Measurements from ENCODE around the gene RRAGD.
"Not testable (repeated sequence)": the region's sequence is repeated elsewhere in the genome, so short reads cannot be mapped to it uniquely, and the experiment has no call there.

RRAGD gene

GRCh38 chr6:89411145-89412070 is 665 bp downstream of the RRAGD start:
- DNase-seq (ENCODE audit: low spot score), result no peak

DNA sequence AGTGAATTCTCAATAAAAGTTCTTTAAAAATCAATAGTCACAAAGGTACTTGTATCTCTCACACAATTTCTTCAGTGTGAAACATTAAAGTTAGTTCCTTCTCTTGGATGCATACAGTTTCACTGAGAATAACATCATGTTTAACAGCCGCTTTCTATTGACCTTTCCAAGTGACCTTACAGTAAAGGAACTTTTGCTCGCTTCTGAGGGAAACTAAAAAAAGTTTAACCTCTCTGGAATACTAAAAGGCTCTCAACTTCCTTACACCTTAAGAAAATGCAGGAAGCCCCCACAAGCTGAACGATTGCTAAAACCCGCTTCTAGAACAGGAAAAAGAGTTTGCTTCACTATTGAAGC is 1.3 kb downstream of the RRAGD start:
- DNase-seq (ENCODE audit: low spot score), result no peak

DNA sequence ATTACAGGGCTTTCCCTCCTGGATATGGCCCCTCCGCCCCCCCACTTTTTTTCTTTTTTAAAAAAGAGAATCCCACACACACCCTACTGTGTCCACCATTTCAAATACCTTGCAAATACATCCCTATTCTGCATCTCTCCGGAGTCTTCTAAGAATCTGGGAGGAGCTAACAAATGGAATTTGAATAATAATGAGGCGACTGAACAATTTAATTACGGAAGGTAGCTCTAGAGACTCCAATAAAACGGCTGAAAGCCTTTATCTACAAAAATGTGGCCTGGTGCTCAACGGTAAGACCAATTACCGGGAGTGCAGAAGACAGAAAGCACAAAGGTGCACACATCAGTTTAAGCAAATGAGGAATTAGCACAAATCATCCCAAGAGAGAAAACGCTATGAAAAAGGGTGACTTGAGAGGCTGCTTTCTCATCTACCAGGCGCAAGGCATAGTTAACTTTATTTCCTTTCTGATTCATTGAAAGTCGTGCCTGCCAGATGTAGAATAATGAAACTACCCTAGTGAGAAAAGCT is 1.8 kb downstream of the RRAGD start:
- DNase-seq (ENCODE audit: low spot score), result no peak

DNA sequence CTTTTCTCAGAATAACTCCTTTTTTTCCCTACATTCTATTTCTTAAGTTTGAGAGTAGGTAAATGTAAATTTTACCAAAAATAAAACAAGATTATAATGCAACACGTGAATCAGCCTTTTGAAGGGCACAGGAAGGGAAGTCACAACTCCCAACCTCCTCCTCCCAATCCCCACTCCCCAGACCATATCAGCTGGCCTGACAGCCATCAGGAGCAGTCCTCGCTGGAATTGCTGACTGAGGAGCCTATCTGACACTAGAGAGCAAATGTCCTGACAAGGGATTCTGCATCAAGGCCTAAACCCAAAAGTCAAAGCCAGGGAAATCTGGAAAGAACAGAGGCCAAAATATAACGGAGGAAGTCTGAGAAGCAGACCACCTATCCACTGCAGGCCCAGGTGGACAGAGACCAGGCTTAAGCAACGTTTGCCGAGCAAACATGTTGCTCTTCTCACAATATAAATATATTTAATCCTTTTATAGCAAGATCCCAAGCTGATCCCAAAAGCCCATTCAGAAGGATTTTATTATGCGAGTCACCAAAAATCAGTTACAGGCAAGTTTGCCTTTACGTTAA is 2.5 kb downstream of the RRAGD start:
- DNase-seq (ENCODE audit: low spot score), result no peak

GRCh38 chr6:89406141-89406540 is 5.9 kb downstream of the RRAGD start:
- DNase-seq (ENCODE audit: low spot score), result no peak

- DNase-seq (ENCODE audit: low spot score), result no peak
These were observed 7.6 kb downstream of the RRAGD start for GRCh38 chr6:89404512-89404911.

GRCh38 chr6:89402776-89403175 is 9.3 kb downstream of the RRAGD start:
- no peak for DNase-seq (ENCODE audit: low spot score)

GRCh38 chr6:89400912-89401399 is 11.1 kb downstream of the RRAGD start:
- no peak for DNase-seq (ENCODE audit: low spot score)

GRCh38 chr6:89400050-89400449 is 12.0 kb downstream of the RRAGD start:
- no peak for DNase-seq (ENCODE audit: low spot score)

GRCh38 chr6:89398762-89399525 is 13.1 kb downstream of the RRAGD start:
- DNase-seq (ENCODE audit: low spot score), result no peak

GRCh38 chr6:89397884-89398283 is 14.2 kb downstream of the RRAGD start:
- DNase-seq (ENCODE audit: low spot score), result not testable (repeated sequence)

DNA sequence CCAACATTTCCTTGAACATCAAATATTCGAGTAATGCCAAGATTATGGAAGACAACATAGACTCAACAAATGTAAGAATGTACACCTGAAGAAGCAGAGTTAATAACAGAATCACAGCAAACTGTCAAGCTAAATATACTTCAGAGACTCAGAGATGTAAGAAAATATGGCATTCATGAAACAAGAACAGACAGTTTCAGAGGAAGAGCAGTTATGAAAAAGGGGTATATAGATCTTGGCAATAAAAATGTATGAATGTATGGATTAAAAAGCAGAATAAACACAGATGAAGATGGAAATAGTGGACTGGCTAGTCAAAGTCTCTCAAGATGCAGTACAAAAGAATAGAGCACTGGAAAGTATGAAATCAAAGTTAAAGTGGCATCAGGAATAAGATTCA is 18.4 kb downstream of the RRAGD start:
- DNase-seq (ENCODE audit: low spot score), result no peak

GRCh38 chr6:89392823-89393222 is 19.2 kb downstream of the RRAGD start:
- no peak for DNase-seq (ENCODE audit: low spot score)

DNA sequence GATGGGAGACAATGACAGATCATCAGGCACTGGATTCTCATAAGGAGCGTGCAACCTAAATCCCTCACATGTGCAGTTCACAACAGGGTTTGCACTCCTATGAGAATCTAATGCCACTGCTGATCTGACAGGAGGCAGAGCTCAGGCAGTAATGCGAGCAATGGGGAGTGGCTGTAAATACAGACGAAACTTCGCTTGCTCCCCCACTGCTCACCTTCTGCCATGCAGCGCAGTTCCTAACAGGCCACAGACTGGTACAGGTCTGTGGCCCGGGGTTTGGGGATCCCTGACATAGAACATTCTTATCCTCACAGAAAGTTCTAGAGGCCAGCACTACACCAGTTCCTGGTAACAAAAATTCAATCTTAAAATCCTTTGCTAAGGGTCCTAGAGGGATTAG is 23.2 kb downstream of the RRAGD start:
- DNase-seq (ENCODE audit: low spot score), result no peak

DNA sequence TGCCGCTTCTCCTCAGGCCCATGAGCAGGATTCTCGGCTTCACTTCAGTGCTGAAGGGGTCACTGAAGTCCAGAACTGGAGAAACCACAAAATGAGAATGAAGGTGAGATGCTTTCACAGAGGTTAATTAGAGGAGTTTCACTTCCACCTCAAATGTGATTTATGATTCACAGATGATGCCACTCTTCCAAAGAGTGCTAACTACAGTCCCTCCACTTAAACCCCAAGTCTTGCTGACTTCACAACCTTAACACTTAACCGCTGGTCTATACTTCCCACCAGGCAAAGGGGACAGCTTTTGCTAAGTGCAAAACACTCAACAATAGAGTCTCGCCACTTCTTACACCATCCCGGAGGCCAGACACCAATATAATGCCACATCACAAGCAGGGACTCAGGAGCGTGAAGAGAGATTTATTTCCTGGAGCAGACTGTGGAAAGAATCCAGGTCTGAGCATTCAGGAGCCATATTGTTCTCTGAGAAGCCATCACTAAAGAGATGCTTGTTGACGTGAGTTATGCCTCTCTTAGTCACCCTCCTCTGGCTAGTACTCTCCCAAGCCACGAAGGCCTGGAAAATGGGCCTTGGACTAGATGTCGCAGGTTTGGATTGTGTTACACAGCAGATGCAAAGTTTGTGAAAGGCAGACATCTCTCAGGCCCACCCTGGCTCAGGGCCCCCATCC is 24.4 kb downstream of the RRAGD start:
- no peak for DNase-seq (ENCODE audit: low spot score)

DNA sequence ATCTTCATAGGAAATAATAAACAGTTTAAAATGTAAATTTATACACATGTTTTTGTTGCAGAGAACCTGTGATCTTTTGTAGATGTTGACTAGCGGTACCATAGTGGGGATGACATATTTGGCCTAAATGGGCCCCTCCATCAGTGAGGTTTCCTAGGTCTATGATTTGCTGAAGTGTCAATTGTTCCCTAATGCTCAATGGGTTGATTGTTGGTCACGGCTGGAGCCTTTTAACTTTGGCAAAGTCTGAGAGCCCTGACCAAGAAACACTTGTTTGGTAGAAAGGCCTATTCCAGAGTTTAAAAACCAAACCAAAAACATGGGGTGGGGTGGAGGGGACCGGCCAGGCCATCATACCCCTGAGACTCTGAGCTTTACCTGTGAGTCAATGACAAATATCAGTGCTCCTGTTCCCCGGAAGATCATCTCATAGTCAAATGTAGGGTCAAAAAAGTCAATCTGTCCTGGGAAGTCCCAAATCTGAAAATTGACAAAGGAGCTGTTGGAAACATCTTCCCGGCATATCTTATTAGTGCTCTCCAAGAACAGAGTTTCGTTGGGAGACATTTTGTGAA is 25.1 kb downstream of the RRAGD start:
- DNase-seq (ENCODE audit: low spot score), result no peak

DNA sequence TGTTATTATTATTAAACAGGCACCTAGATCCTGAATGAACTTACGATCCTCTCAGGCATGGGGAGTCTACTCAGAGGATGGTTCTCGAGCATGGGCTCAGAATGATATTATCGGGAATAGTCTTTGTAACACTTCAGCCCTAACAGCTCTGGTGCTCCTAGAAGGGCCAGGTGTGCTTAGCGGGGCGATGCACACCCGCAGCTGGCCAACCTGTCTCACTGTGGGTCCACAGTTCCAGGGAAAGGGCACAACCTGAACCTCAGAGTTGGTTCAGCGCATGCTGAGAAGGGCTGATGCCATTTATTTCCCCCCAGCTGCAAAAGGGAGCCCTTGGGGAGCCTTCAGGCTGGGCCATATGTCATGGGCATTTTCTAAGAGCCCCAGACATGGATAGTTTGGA is 26.2 kb downstream of the RRAGD start:
- no peak for DNase-seq (ENCODE audit: low spot score)

- DNase-seq (ENCODE audit: low spot score), result no peak
These were observed 26.9 kb downstream of the RRAGD start for GRCh38 chr6:89385156-89385667.

DNA sequence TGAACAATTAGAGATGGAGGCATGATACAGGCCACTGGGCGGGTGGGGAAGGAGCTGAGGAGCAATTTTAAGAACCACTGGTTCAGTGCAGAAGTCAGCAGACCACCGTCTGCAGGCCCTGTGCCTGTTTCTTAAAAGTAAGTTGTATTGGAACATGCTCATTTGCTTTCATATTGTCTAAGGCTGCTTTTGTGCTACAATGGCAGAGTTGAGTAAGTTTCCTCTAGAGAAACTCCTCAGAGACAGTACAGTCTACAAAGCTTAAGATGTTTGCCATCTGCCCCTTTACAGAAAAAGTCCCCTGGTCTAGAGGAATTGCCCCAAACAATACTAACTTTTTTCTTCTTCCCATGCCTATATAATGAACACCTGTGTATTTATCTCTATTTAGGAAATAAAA is 31.0 kb downstream of the RRAGD start:
- DNase-seq (ENCODE audit: low spot score), result no peak

DNA sequence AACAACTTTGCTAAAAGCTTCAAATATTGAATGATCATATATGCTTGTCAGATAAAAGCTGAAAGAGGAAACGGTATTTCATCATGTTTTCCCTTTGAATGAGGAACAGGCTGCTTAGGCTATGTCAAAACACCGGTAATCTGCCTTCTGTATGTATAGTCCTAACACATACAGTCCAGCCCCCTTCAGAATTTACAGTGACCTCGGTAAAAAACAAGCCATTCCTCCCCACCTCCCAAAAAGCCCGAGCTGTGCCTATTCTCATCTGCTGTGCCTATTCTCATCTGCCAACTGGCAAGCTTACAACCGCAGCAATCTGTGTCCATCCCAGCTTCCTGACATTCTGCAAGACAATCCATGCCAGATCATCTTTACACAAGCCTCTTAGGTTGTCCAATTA is 32.8 kb downstream of the RRAGD start:
- DNase-seq (ENCODE audit: low spot score), result no peak

GRCh38 chr6:89378628-89379027 is 33.4 kb downstream of the RRAGD start:
- DNase-seq (ENCODE audit: low spot score), result no peak
